HG02642 (cell line): ENCODE results near the gene STPG4.
"Not testable (repeated sequence)": the region's sequence is repeated elsewhere in the genome, so short reads cannot be mapped to it uniquely, and the experiment has no call there.

Source experiments
- ATAC-seq: cut with Tn5 transposase; IDR thresholded peaks from one replicate; pipeline ENCODE4 v1.9.1; 2021; ENCODE audit warnings: mild to moderate bottlenecking; ENCODE audit not compliant: unreplicated experiment, poor library complexity

Gene STPG4

GRCh38 chr2:47129191-47129706, 25.9 kb downstream of the STPG4 start:
- ATAC-seq = no peak

GRCh38 chr2:47128705-47129104, 26.4 kb downstream of the STPG4 start:
- no peak for ATAC-seq

GRCh38 chr2:47127862-47128543, 27.1 kb downstream of the STPG4 start:
- ATAC-seq = no peak

GRCh38 chr2:47126783-47127182, 28.3 kb downstream of the STPG4 start:
- ATAC-seq = no peak

DNA sequence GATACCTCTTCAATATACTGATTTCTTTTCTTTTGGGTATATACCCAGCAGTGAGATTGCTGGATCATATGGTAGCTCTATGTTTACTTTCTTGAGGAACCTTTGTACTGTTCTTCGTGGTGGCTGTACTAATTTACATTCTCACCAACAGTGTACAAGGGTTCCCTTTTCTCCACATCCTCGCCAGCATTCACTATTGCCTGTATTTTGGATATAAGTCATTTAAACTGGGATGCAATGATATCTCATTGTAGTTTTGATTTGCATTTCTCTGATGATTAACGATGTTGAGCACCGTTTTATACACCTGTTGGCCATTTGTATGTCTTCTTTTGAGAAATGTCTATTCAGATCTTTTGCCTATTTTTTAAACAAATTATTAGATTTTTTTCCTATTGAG, 30.4 kb downstream of the STPG4 start:
- ATAC-seq = not testable (repeated sequence)

DNA sequence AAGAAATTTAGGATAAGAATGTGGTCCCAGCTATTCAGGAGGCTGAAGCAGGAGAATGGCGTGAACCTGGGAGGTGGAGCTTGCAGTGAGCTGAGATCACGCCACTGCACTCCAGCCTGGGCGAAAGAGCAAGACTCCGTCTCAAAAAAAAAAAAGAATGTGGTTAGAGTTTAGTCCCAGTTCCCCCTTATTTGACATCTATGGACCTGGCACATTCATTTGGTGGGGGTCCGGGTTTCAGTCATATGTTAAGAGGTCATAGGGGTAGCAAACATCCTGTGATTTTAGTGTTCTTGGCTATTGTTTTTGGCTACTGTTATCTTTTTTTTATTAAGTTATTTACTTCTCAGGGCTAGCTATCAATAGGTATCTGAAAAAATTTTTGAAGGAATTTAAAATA, 34.7 kb downstream of the STPG4 start:
- ATAC-seq = not testable (repeated sequence)

GRCh38 chr2:47119001-47119400, 36.1 kb downstream of the STPG4 start:
- ATAC-seq = no peak

DNA sequence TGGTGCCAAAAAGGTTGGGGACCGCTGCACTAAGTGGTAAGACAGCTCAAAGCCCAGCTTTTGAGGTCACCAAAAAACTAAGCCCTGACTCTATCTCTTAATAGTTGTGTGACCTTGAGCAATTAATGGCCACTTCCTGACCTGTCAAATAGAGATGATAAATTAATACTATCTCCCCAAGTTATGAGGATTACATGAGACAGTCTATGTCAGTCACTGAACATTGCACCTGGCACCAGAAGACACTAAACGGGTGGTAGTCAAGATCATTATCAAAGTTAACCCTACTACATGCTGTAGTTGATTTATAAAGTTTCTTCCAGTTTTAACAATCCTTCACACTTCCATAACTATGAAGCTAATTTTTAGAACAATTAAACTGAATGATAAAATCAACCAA, 36.5 kb downstream of the STPG4 start:
- ATAC-seq = no peak

GRCh38 chr2:47112665-47113435, 42.3 kb downstream of the STPG4 start:
- ATAC-seq = no peak

DNA sequence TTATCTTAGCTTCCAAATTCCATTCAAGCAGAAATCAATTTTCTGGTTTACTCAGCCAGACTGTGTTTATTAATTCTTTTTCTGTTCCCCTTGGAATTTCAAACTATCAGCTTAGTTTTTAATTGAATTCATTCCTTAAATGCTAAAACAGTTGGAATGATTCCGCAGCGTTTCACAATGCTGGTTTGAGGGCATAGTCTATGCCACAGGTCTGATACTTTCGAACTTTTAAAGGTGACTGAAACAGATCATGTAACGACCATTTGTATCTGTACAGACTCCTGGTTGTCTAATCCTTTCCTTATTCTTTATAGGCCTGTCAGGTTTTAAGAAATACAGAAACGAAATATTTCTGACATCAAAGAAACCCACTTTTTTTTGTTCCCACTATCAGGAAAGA, 45.4 kb downstream of the STPG4 start:
- no peak for ATAC-seq

GRCh38 chr2:47109007-47109375, 46.1 kb downstream of the STPG4 start:
- ATAC-seq = no peak

- not testable (repeated sequence) for ATAC-seq
These were observed 46.7 kb downstream of the STPG4 start for GRCh38 chr2:47108267-47109006.

DNA sequence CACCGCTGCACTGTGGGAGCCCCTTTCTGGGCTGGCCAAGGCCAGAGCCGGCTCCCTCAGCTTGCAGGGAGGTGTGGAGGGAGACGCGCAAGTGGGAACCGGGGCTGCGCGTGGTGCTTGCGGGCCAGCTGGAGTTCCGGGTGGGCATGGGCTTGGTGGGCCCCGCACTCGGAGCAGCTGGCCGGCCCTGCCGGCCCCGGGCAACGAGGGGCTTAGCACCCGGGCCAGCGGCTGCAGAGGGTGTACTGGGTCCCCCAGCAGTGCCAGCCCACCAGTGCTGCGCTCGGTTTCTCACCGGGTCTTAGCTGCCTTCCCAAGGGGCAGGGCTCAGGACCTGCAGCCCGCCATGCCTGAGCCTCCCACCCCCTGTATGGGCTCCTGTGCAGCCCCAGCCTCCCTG, 47.9 kb downstream of the STPG4 start:
- not testable (repeated sequence) for ATAC-seq

DNA sequence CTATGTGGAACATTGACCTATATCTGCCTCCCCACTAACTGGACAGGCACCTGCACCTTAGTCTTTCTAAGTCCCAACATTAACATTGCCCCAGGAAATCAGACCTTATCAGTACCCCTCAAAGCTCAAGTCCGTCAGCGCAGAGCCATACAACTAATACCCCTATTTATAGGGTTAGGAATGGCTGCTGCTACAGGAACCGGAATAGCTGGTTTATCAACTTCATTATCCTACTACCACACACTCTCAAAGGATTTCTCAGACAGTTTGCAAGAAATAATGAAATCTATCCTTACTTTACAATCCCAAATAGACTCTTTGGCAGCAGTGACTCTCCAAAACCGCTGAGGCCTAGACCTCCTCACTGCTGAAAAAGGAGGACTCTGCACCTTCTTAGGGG, 48.9 kb downstream of the STPG4 start:
- not testable (repeated sequence) for ATAC-seq

GRCh38 chr2:47099712-47100111, 55.4 kb downstream of the STPG4 start:
- ATAC-seq = not testable (repeated sequence)

DNA sequence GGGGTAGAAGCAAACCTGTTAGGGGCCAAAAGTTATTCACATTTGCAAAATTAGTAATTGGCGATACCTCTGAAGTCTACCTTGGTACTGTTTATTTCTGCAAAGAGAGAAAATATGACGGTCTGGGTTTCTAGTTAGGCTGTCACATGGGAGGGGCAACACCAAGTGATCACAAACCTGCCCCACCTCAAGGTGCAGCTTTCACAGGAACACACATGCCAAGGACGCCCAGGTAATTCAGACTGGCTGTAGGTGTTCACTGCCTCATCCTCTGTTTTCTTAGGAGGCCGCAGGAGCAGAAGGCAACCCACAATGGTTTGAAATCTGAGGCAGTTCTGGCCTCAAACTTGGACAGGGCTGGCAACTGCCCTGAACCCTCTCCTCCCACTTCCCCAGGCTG, 56.2 kb downstream of the STPG4 start:
- no peak for ATAC-seq

- no peak for ATAC-seq
These were observed 57.5 kb downstream of the STPG4 start for GRCh38 chr2:47097563-47097962.

- no peak for ATAC-seq
These were observed 58.7 kb downstream of the STPG4 start for GRCh38 chr2:47096451-47096850.

DNA sequence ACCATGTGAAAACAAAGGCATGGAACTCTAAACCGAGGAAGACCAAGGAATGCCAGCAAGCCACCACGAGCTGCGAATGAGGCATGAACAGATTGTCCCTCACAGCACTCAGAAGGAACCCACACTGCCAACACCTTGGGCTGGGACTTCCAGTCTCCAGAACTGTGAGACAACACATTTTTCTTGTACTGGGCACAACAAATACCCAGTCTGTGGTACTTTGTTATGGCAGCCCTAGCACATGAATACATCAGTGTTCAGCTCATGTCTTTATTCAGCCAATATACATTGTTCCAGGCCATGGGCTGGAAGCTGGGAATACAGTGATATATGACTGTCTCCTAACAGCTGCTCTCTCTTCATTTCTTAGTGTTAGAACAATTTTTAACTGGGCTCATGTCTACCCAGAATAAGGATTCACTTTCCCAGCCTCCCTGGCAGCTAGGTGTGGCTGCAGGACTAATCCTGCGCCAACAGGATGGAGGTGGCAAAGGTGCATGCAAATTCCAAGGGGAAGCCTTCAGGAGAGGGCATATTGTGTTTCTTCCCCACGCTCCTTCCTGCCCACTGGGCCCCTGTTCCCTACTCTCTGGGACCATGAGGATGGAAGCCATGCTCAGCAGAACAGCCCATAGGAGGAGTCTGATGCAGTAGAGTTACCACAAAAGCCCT, 59.6 kb downstream of the STPG4 start:
- no peak for ATAC-seq

DNA sequence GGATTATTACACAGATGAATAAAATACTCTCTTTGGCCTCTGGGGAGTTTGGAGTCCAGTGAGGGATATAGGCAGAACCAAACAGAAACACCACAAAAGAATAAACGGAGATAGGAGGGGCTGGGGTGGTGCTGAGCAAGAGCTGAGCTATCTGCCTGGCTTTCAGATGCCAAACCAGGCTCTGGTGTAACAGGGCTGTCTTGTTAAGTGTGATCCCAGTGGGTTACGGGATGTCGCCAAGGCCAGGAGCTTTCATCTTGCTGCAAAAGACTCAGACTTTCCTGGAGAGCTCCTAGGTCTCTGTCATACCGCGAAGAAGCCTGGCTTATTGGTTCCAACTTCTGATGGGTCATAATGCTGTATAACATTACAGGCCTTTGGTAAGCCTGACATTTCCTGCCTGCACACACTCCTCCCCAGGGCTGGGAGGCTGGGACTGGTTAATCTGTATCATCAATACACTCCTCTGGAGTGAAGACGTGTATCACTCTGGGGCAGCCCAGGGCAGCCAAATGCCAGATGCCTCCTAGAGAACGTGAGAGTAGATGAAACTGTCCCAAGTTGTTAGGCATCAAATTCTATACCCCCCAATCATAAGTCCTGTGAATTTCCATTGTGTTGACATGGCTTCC, 60.5 kb downstream of the STPG4 start:
- no peak for ATAC-seq
